Tongue (tissue), 2 donors: ENCODE data around the gene LAMP1. TPM values are rescaled to one million over a fixed set of nuclear protein-coding genes. Genes with fewer than 3 reads are reported as not detected.
"Not testable (repeated sequence)": the region's sequence is repeated elsewhere in the genome, so short reads cannot be mapped to it uniquely, and the experiment has no call there.

Experiments used
- DNase-seq: peaks from one replicate; pipeline ENCODE4 v3.0.0-alpha.2; 2015
- total RNA-seq: library from RNA; depleted of rRNA; stranded (reverse); fragments of >200 nt; gene quantifications from one replicate; pipeline ENCODE4 v1.2.3, GENCODE V29; 2014

The LAMP1 gene
- total RNA-seq, 1 donor from 2014 or later = 70.3 TPM

DNA sequence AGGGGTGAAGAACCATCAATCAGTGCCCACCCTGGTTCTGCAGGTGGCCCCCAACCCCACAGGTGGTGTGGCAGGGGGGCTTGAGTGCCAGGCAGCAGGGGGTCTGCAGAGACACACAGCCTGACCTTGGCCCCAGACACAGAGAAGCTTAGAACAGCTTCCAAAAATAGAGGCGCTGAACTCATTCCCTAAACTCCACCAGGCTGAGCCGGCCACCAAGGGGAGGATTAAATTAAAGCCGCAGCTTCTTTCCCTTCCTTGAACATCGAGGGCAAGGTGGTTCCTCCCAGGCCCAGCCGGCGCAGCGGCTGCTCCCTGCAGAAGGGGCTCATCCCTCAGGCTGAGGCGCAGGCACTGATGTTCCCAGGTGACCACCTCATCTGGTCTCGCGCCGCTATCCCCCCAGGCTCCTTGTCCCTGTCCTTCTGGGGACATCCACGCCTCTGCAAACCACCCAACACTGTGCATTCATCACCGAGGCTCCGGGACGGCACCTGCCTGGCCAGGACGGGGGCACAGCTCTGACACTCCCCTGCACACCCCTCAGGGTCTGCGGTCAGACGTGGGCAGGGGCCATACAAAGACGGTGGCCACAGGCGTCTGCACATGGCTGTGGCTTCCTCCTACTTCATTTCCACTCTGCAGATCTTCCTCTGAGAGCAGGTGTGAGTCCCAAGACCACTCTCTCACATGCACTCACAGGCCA lies 30.9 kb downstream of the LAMP1 start:
- peak; percentile 63 for DNase-seq

DNA sequence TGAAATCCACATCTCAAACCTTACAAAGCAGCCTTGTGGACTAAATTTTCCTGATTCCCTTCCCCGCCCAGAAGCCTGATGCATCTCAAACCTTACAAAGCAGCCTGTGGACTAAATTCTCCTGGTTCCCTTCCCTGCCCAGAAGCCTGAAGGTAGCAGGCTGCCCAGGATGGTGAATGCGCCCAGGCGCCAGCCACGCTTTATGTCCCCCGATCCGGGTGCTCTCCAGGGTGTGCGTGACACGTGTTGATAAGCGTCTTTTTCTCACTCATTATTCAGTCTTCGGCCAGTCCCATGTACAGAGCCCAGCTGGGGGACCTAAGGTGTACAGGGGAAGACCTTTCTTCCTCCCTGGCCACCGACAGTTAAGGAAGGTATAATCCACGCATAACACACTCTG lies 31.8 kb downstream of the LAMP1 start:
- DNase-seq = no peak

DNA sequence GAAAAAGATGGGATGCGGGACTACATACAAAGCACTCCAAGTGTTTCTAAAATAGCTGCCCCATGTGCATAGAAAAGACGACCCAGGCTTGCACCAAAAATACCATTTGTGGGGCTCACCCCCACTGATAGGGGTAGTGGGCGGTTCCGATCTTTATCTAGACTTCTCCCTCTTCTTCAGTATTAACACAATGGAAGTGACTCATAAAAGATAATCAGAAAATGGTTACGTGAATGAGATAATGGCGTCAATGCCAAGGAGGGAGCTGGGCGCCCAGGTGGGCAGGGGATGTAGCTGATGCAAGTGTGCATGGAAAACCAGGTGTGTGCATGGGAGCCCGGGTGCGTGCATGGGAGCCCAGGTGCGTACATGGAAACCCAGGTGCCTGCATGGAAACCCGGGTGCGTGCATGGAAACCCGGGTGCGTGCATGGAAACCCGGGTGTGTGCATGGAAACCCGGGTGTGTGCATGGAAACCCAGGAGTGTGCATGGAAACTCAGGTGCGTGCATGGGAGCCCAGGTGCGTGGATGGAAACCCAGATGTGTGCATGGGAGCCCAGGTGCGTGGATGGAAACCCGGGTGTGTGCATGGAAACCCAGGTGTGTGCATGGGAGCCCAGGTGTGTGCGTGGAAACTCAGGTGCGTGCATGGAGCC lies 32.7 kb downstream of the LAMP1 start:
- DNase-seq = no peak

DNA sequence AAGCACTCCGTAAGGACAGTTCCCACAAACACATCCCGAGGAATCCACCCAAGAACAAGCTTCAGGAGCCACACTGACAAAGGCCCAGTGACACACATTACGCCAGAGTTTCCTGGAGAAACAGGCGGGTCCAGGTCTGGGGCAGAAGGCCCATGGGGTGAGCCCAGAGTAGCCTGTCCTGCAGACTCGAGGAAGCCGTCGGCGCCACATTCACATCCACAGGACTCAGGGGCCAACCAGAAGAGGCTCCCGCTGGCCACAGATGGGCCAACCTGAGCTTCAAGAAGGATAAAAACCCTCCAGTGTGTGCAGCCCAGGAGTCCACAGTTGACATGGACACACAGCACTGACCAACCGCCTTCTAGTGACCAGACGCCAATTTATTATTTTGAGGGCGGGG lies 35.6 kb downstream of the LAMP1 start:
- DNase-seq = no peak

DNA sequence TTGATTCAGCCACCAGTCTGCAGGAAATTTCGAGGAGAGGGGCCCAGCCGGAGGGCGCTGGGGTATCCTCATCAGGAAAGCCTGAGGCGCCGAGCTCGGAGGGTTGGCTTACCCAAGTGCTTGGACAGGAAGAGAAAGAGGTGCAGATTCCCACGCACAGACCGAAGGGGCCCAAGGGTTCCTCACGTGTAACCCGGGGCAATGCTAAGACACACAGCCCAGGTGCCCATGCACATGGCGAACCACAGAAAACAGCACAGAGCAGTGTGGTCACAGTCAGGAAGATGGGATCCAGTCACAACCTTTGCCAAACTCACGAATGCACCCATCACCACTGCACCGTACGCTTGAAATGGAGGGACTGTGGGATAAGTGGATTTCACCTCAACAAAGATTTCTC lies 36.0 kb downstream of the LAMP1 start:
- DNase-seq = no peak

DNA sequence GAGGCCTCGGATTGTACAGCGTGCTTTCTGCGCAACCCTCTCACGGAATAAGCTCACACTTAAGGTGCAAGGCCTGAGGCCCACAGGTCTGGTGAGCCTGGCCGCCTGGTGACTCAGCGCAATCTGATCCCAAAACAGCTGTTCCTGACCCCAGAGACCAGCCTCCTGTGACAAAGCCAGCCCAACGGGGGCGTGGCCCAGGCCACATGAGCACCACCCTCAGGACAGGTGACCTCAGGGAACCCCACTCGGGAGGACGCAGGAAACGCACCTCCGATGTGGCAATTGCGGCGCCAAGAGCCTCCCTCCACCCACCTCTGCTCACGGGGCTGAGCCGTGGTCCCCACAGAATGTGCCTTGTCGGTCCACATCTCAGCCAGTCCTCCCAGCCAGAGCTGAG lies 40.5 kb downstream of the LAMP1 start:
- no peak for DNase-seq

DNA sequence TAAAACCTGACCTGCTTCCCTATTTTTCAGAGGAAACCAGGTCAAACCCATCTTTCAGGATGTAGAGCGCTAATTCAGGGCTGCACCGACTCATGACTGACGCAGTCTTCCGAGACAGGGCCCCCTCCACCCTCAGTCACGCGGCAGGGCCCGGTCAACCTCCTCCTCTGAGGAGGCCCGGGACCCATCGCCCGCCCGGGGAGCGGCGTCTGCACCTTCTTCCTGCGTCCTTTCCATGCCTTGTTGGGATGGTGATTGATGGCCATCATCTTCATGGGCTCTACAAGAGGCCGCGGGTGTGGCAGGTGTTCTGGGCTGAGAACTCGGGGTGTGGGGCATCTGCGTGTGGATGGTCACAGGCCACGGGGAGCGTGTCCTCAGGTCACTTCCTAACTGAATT lies 40.9 kb downstream of the LAMP1 start:
- DNase-seq = no peak

DNA sequence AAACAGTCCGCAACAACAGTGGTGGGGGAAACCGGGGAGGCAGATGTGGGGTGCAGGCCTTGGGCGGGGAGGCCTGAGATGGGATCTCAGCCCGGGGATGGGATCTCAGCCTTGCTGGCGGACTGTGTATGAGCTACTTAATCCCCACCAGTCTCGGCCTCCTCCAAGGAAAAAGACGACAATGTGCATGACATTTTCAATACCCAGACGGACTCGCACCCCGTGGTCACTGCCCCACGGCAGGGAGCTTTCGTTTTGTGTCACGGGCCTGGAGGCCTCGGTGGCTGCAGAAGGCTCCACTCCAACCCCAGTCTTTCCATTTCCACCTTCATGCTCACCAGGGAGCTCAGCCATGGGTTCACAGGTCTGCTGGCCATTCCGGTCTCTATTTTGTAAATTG lies 41.4 kb downstream of the LAMP1 start:
- DNase-seq = no peak

DNA sequence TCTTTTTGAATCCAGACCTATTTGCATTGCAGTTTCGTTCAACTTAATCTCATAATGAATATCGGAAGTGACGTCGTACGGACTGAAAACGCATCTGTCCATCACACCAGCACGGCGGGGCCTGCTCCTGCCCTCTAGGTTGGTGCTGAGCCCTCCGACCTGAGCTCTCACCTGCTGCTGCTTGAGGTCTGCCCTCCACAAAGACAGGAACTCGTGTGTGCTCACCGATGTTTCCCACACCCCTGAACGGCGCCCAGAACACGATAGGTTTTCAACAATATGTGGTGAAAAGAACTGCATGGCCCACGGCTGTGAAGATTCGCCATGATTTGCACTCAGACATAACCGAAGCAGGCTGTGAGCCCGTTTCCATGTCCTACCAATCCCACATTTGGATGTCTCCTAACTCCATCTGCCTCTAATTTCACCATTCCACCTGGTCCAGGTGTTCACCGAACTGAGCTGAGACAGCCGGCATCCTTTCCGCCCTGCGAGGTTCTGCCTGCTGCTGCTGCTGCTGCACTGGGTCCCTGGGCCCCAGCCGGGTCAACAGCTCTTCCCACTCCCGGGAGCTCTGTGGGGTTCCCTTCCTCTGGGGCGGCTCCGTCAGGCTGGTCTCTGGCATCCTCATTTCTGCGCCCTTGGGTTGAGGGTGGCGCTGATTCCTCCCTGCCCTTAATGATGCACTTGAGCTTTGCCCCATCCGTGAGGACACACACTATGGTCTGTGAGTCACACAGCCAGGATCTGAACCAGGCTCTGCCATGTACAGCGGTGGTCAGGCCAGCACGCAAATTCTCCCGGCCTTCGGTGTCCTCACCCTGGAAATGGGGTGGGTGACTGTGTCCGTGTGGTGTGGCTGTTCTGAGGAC lies 46.0 kb downstream of the LAMP1 start:
- no peak for DNase-seq

DNA sequence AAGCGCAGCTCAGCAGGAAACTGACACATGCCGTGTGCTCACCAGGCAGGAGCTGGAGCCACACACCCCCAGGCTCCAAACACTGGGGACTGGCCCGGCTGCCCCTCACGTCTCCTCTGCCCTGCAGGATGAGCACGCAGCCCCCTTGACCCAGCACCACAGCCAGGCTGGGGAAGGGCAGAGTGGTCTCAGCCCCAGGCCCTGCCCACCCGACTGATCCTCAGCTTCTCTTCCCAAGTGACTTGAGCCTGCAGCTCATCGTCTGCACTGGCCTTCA lies 46.6 kb downstream of the LAMP1 start:
- no peak for DNase-seq

DNA sequence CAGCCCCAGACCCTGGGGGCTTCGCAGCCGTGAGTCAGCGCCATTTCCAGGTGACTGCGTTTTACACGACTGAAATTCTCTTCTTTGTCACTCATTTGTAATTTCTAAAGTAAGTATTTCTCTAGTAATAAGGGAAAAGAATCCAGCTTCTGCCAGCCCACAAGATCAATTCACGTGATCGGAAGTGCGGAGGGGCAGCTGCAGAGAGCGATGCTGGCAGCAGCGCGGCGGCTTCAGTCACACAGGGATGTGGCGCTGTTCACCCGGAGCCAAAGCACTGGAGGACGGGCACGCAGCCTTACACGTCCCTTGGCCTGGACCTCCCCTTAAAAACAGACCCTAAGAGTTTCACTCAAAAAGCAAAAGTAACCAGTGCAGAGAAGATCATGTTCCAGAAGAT lies 48.4 kb downstream of the LAMP1 start:
- DNase-seq = no peak

DNA sequence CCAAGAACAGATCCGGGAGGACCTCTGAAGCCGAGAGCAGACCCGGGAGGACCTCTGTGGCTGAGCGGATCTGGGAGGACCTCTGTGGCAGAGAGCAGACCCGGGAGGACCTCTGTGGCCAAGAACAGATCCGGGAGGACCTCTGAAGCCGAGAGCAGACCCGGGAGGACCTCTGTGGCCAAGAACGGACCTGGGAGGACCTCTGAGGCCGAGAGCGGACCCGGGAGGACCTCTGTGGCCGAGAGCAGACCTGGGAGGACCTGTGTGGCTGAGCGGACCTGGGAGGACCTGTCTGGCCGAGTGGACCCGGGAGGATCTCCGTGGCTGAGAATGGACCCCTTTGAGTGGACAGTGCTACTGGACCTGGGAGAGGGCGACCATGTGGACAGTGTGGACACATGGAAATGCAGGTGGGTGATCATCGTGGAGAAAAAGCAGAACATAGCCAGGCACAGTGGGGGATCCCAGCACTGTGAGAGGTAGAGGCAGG lies 50.7 kb downstream of the LAMP1 start:
- DNase-seq = not testable (repeated sequence)

DNA sequence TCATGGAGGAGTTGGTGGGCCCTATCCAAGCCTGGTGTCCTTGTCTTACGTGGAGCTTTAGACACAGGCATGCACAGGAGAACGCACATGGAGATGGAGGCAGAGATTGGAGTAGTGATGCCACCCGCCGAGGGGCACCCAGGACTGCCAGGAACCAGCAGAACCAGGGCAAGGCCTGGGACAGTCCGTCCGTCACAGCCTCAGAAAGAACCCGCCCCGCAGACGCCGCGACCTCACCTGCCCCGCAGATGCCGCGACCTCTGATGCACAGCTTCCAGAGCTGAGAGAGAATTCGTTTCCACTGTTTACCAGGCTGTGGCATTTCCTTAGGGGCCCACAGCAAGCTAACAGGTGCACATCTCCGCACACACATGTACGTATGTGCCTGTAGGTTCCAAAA lies 51.6 kb downstream of the LAMP1 start:
- no peak for DNase-seq

DNA sequence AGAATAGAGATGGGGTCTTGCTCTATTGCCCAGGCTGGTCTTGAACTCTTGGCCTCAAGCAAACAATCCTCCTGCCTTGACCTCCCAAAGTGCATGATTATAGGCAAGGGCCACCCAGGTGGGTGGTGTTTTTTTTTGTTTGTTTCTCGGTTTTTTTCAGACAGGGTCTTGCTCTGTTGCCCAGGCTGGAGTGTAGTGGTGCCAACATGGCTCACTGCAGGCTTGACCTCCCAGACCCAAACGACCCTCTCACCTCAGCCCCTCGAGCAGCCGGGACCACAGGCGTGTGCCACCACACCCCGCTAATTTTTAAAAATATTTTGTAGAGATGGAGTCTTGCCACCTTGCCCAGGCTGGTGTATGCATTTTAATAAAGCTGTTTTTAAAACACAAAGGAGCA lies 52.0 kb downstream of the LAMP1 start:
- DNase-seq = no peak

DNA sequence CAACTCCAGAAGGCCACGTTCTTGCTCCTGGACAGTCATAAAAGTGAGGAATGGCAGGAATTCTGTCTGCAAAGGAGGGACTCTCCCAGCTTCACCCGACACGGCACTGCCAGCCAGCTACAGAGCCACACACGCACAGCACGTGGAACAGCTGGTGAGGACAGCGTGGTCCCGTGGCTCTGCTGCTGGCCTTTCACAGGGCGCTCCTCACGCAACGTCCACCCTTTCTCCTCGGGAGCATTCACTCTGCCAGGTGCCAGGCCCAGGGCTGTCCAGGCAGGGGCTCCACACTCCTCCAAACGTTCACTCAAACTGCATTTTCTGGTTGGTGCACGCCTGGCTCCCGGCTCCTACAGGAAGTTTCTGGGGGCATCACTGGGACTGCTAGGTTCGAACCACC lies 52.5 kb downstream of the LAMP1 start:
- no peak for DNase-seq

DNA sequence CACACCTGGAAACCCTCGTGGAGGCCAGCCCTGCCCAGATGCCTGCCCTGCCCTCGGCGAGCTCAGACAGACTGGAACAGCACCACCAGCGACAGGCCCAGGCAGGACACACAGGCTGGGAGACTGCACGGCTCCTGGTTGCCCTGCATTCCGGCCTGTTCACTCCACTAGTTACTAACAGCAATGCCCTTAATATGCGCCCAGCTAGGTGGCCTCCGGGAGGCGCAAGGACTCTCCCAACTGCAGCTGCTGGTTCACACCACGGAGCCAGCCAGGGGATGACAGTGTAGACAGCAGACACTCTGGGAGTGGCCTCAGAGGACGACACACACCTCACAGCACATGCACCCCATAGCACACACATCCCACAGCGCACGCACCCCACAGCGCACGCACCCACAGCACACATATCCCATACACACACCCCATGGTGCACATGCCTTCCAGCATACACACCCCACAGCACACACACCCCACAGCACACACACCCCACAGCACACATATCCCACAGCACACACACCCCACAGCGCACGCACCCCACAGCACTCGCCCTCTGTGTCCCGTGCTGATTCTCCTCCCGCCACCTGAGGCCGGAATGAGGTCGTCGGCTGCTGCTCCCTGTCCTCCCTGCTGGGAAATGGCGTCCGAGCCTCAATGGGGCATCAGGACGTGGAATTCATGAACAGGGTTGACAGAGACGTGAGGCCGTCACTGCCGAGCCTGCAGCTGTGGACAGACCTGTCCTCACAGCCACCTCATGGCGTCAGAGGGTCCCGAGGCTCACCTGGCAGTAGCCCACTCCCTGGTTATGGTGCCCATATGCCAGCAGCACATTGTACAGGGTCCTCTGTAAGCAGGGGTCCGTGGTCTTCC lies 53.3 kb downstream of the LAMP1 start:
- DNase-seq = no peak

DNA sequence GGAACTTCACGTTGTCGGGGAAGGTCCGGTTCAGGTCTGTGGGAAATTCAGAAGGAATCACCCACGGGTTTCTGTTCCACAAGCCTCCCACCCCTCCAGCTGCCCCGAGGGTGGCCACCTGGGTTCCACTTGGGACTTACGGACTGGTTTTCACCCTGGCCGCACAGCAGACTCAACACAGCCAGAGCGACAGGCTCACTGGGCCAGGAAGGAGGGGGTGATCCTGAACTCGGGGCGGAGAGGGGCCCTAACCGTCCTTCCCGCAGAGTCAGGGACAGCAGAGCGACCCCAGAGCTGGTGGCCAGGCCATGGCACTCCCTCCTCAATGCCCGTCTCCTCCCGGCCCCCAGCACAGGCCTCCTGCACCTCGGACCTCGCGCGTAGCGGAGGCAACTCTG lies 53.9 kb downstream of the LAMP1 start:
- DNase-seq = no peak

DNA sequence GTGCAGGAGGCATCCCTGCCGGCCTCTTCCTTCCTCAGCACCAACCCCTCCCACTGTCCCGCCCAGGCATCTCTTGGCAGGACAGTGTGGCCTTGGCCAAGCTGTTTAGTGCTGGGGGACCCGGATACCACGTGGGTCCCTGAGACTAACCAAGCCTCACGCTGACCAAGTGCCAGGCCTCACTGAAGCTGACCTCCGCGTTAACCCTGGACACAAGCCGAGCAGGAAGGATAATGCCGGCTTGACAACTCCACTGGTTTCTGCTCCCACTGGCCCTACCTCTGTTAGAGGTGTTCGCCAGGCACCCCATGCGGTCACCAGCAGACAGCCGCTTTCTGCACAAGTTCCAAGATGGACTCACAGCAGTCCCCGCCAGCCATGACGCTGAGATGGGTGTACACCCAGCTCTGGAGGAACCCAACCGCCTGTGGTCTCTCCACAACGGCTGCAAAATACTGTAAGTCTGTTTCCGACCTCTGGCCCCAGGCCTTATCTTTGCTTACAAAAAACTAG lies 54.5 kb downstream of the LAMP1 start:
- no peak for DNase-seq

DNA sequence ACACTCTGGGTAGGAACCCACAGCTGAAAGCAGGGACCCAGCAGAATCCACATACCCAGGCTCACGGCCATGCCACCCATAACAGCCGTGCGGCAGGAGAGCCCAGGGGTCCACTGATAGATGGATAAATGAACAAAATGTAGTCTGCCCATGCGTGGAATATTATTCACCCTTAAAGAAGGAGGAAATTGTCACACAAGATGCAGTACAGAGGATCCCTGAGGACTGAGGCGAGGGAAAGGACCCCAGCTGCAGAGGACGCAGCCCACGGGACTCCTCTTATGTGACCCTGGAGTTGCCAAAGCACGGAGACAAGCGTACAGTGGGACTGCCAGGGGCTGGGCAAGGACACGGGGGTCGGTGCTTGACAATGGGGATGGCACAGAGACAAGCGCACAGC lies 56.2 kb downstream of the LAMP1 start:
- DNase-seq = no peak

DNA sequence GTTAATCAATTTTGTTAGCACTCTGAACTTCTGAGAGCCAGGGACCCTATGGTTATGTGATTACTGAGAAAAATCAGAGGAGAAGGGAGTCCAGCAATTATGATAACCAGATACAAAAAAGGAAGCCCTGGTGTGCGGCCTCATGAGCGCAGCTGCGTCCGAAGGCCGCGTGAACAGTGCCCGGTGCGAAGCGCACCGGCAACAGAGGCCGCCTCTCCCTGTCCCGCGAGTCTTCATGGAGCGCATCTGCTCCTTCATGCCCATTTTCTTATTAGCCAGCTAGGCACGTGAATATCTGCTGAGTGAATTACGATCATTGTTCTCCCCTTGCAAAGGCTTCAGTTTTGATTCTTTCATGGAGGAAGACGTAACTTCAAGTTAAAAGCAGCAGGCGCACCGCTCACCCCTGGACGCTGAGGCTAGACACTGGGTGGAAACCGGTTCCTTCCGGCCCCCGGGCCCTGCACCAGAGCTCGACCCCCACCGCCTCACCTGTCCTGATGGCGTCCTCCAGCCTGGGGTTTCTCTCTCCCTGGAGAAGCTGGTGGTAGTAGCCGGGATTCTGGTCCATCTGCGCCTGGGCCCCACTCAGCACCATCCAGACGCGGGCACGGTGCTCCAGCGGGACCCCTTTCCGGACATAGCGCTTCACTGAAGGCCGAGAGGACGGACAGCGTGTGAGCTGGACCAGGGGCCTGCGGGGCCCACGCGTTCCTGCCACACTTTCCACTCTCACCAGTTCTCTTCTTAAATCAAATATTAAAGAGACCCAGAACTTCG lies 58.0 kb downstream of the LAMP1 start:
- DNase-seq = no peak

DNA sequence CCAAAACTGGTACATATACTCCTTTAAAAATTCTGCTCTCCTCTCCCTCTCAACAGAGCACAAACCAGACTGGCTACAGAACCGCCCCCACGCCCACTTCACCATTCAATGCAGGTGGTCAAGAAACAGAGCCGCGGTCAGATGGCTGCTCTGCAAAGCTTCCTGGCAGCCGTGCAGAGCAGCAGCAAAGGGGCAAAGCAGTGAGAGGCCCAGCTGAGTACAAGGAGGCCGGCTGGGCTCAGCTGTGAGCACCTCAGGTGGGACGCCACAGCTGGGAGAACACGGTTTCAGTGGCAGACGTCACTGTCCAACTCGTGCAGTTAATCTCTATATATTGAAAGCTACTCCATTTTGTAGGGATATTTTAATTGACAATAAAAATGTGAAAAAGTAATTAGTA lies 58.6 kb downstream of the LAMP1 start:
- DNase-seq = no peak
